Activated CD8-positive, alpha-beta memory T cell treated with anti-CD3 and anti-CD28 coated beads, Interleukin-2, amount 50 U/mL, for 1 hour (primary cell): ENCODE data around the gene SLC26A6.

Source experiments
- DNase-seq: peaks from one replicate; pipeline ENCODE4 v3.0.0-alpha.2; 2020; ENCODE audit errors: extremely low read depth

SLC26A6 gene

DNA sequence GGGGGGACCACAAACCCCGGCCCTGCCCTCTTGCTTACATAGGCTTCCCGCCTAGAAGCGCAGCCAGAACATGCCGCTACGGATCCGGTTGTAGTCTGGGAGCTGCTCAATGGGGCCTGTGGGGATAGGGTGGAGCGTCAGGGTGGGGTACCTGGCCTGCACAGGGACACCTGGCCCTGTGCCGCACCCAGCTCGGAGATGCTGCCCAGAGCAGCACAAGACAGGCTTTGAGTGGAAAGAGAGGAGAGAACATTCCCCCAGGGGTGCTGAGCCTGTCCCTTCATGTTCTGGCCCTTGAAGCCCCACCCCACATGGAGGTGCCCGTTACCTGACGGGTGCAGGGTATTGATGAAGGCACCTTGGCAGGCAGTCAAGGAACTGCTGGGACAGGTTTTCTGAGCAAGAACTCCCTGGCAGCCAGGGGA, 36.2 kb downstream of the SLC26A6 start:
- no peak for DNase-seq

- DNase-seq: no peak
Measured at GRCh38 chr3:48598323-48599076, 36.8 kb downstream of the SLC26A6 start.

DNA sequence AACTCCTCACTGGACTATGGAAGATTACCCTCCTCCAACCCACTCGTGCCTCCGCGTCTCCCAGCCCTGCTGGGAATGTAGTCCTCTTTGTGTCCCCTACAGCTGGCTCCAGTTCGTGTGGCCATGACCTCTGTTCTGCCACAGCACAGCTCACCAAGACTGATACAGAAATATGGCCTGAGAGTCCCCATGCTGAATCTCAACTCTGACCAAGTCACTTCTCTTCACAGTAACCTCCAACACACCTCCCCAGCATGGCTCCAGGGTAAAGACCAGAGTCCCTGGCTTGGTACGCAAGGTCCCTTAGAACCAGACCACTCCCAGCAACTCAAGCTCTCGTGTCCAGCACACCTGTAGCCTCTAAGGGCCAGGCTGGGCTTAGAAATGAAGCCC, 37.9 kb downstream of the SLC26A6 start:
- no peak for DNase-seq

GRCh38 chr3:48596676-48597407, 38.4 kb downstream of the SLC26A6 start:
- DNase-seq: no peak

- no peak for DNase-seq
Measured at GRCh38 chr3:48596157-48596556, 39.1 kb downstream of the SLC26A6 start.

DNA sequence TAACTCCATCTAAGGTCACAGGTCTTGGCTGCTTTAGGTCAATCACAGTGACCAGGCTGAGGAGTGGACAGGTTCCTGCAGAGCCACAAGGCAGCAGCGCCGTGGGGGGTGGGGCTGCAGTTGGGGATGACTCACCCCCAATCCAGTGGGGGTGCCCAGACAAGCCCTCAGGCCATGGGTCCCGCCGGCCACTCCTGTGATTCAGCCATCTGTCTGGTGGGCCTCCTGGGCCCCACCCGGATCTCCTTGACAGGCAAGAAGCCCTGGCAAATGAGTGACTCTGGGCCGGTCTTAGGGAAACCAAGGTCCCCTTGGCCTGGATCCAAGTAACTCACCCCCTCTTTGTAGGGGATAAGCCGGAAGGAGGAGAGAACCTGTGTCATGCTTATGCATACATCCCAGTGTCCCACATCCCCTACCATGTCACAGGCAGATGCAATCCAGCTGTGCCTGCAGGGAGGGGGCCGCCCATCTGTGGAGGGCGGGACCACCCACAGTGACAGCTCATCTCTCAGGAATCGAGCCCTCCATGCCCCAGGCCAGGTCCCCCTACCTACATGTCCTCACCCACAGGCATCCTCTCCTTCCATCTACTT, 39.6 kb downstream of the SLC26A6 start:
- no peak for DNase-seq

DNA sequence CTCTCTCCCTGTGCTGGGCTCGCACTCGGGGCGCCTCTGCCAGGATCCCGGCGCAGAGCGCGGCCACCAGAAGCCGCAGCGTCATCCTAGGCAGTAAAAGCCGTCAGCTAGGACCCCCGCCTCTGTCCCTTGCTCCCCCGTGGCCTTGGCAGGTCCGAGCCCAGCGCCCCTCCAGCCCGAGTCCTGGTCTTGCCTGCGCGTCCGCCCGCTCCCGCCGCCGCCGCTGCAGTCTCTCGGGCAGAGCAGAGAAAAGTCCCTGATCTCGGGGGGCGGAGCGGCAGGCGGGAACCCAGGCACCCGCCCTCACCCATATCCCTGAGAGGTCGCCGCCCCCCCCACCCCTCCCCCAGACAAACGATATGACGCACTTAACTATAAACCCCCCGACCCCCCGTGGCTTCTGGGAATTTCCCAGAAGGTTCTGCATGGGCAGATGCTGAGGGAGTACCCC, 40.2 kb downstream of the SLC26A6 start, which contains the start of gene COL7A1:
Gene COL7A1, minus strand, starts transcription at position 255 of the 451 bp plus-strand sequence. Its CDS starts 170 bp downstream, at position 85.
- DNase-seq: no peak

DNA sequence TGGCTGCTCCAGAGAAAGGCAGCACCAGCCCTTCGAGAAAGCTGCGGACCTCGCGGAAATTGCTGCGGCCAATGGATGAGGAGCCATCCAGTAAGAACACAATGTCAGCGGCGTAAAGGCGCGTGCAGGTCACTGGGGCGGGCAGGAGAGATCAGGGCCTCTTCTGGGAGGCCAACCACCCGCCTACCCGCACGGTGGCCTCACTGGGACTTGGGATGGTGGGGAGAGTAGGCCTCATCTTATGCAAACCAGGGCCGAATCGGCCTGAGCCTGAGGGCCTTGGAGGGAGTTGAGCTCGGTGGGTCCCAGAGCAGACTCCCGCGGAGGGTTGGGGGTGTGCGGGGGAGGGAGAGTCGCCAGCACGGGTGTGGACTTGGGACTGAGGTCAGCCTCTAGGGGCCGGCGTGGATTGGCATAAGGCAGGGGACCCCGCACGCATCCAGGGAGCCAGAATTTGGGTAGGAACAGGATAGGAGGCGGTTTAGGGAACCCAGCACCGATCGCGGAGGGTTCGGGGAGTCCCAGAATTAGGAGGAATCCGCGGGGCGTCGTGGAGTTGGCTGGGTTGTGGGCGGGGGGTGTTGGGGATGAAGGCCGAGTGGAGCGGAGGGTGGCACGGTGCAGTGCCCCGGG, 40.7 kb downstream of the SLC26A6 start:
- DNase-seq: no peak

- no peak for DNase-seq
Measured at GRCh38 chr3:48593337-48593736, 41.9 kb downstream of the SLC26A6 start.

- DNase-seq: no peak
Measured at GRCh38 chr3:48592519-48593087, 42.7 kb downstream of the SLC26A6 start.

DNA sequence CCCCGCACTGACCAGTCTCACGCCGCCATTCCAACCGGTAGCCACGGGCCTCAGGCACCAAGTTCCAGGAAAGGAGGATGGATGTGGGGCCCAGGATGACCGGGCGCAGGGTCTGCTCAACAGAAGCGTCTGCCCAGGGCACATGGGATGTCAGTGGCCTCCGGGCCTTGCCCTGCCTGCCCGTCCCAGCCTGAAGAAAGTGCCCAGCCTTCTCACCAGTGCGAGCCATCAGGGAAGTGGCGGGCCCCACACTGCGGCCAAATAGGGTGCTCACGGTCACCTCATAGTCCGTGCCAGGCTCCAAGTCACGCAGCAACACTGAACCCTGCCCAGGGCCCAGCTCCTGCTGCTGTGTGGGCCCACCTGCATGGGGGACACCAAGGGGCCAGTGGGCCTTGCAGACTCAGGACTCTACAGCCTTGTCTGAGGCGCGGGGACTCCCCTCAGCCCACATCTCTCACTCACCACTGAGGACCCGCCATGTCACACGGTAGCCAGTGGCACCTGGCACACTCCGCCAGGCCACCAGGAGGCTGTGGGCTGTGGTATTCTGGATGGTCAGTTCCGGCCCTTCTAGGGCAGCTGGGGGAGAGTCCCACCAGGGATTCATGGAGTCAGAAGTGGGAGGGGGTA, 43.3 kb downstream of the SLC26A6 start:
- no peak for DNase-seq

DNA sequence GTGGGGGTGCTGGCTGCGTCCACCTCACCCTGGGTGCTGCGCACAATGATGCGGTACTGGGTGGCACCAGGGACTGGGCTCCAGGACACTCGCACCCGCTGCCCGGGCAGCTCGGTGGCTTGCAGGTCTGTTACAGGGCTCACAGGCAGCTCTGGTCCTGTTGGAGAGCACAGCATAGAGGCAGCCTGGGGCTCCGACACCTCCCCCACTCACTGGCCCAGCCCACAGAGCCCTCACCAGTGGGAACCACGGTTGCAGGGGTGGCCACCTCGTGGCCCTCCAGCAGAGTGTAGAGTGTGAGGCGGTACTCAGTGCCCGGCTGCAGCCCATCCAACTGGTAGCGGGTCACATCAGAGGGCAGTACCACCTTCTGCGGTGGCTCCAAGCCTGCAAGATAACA, 43.8 kb downstream of the SLC26A6 start:
- DNase-seq: no peak

- no peak for DNase-seq
Measured at GRCh38 chr3:48588230-48588629, 47.0 kb downstream of the SLC26A6 start.

GRCh38 chr3:48587686-48588085, 47.6 kb downstream of the SLC26A6 start:
- DNase-seq: no peak

DNA sequence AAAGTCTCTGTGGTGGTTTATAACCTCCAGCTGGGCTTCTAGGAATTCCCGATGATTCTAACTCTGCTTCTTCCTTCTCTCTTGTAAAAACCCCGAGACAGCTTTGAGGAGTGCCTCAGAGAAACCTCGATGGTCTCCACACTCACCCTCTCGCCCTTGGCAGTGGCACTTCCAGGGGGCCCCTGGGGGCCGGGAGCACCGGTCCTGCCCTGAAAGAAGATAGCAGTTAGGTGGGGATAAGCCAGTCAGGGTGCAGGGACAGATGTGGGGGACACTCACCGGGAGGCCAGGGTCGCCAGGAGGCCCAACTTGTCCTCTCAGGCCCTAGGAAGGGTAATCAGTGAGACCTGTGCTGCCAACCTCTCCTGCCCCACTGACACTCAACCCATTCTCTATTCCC, 49.9 kb downstream of the SLC26A6 start:
- no peak for DNase-seq

DNA sequence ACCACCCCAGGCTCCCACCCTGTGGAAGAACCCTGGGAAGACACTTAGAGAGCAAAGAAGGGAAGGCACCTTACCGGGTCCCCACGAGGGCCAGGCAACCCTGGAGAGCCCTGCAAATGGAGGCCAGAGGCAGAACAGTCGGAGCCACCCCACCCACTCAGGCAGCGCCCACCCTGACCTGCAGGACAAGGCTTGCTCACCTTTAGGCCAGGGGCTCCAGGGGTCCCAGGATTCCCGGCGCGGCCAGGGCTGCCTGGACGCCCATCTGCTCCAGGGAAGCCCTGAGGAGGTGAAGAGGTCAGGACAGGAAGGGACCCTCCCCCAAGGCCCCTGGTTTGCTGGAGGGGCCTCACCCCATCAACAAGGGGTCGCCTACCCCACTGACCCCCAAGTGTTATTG, 50.4 kb downstream of the SLC26A6 start:
- no peak for DNase-seq

GRCh38 chr3:48581621-48582481, 53.4 kb downstream of the SLC26A6 start:
- no peak for DNase-seq

DNA sequence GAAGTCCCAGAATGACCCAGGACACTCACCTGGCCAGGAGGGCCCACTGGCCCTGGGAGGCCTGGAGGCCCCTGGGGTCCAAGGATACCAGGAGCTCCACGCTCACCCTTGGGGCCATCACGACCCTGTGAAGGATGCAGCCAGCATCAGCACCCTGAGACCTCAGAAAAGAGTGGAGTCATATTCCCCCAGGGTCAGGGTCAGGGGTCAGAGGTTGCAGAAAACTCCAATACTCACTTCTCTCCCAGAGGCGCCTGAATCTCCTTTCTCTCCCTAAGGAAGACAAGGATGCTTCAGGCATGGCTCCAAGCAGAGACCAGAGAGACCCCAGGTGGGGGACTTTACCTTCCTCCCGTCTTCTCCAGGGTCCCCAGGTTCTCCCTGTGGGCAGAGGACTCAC, 58.6 kb downstream of the SLC26A6 start:
- no peak for DNase-seq
